Uterus (tissue), 4 donors: ENCODE results near the gene DRD2. TPM values are rescaled to one million over a fixed set of nuclear protein-coding genes. Genes with fewer than 3 reads are reported as not detected.

Source experiments
- DNase-seq, 2 donors: peaks; one replicate each; pipeline ENCODE4 v3.0.0-alpha.2; 2019 to 2020
- H3K27ac ChIP-seq, 2 donors: fragments of 200-600 bp; sonication (generic); 1 replicate in 1 of 2; 2 replicates in 1 of 2; pipeline ENCODE4 v1.5.1; 2016 to 2018
- H3K27me3 ChIP-seq, 2 donors: fragments of 200-600 bp; sonication (generic); one replicate each; pipeline ENCODE4 v1.5.1; 2018 to 2019; ENCODE audit warnings: control low read depth in 1 of 2
- H3K36me3 ChIP-seq, 2 donors: fragments of 200-600 bp; sonication (generic); one replicate each; pipeline ENCODE4 v1.5.1; 2019; ENCODE audit warnings: control low read depth in 1 of 2
- H3K4me1 ChIP-seq, 2 donors: fragments of 200-600 bp; sonication (generic); one replicate each; pipeline ENCODE4 v1.5.1; 2018 to 2019; ENCODE audit warnings: control low read depth in 1 of 2
- H3K4me3 ChIP-seq, 2 donors: fragments of 200-600 bp; sonication (generic); 1 replicate in 1 of 2; 2 replicates in 1 of 2; pipeline ENCODE4 v1.5.1; 2018 to 2019; ENCODE audit warnings: mild to moderate bottlenecking in 1 of 2
- H3K9me3 ChIP-seq, 2 donors: fragments of 200-600 bp; sonication (generic); one replicate each; pipeline ENCODE4 v1.5.1; 2019; ENCODE audit warnings: control low read depth in 1 of 2
- POLR2A ChIP-seq, 2 donors: fragments of 450-650 bp; IDR thresholded peaks; one replicate each; pipeline ENCODE4 v1.6.1; 2016; ENCODE audit warnings: antibody characterized with exemption in 2 of 2, mild to moderate bottlenecking in 1 of 2, moderate library complexity in 1 of 2
- intact Hi-C: fragments of 100-400 bp; cut with DNase I; formaldehyde crosslinking; loops from one replicate; pipeline ENCODE4 v1.15.1; 2023; ENCODE audit warnings: low total_unique reads
- total RNA-seq, 4 donors: library from RNA; depleted of rRNA in 3 of 4; stranded (reverse); fragments of >200 nt in 3 of 4; gene quantifications; one replicate each; pipeline versions ENCODE4 v1.1.0 to v1.2.4, GENCODE V29; 2014 to 2023
- TF ChIP-seq, protein P1 (sequence below), 4 experiments: fragments of 200-600 bp in 2 of 4; fragments of 450-650 bp in 2 of 4; sonication (generic) in 2 of 4; IDR thresholded peaks; one replicate each; pipeline ENCODE4 v1.5.1; 2016 to 2019; ENCODE audit warnings: antibody characterized with exemption in 4 of 4, mild to moderate bottlenecking in 2 of 4, moderate library complexity in 1 of 4
- donor health status: DM: yes; HTN: yes; CAD: no.

Gene DRD2
- total RNA-seq, 4 donors from 2014 or later: not detected

DNA sequence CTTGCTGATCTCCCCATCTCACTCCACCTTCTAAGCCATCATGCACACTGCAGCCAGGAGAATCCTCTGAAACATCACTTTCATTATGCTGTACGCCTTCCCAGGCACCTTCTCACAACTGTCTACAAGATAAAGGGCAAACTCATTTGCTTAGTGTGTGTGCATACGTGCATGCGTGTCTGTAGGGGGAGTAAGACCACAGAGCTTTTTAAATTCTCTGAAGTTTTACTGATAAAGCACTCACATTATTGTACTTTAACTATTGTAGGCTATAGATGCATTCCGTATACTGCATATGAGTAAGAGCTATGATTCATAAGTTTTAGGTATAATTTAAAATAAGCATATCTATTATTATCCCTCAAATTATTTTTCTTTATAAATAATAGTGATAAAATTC lies 102.9 kb downstream of the DRD2 start:
- Histone ChIP-seq H3K27me3 (no peaks in the 10 kb centered on the region), H3K36me3 (no peaks in the 10 kb centered on the region), H3K4me1 (no peaks in the 10 kb centered on the region), H3K27ac (no peak overlapping the region), H3K4me3 (no peak overlapping the region), H3K9me3 (no peaks in the 10 kb centered on the region)
- intact Hi-C loops: no loop called here
- DNase-seq: no peak
- no peak for TF ChIP-seq POLR2A (IDR thresholded peaks at IDR 0.05)
- TF ChIP-seq, protein P1, sequence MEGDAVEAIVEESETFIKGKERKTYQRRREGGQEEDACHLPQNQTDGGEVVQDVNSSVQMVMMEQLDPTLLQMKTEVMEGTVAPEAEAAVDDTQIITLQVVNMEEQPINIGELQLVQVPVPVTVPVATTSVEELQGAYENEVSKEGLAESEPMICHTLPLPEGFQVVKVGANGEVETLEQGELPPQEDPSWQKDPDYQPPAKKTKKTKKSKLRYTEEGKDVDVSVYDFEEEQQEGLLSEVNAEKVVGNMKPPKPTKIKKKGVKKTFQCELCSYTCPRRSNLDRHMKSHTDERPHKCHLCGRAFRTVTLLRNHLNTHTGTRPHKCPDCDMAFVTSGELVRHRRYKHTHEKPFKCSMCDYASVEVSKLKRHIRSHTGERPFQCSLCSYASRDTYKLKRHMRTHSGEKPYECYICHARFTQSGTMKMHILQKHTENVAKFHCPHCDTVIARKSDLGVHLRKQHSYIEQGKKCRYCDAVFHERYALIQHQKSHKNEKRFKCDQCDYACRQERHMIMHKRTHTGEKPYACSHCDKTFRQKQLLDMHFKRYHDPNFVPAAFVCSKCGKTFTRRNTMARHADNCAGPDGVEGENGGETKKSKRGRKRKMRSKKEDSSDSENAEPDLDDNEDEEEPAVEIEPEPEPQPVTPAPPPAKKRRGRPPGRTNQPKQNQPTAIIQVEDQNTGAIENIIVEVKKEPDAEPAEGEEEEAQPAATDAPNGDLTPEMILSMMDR (IDR thresholded peaks at IDR 0.05): no peak

DNA sequence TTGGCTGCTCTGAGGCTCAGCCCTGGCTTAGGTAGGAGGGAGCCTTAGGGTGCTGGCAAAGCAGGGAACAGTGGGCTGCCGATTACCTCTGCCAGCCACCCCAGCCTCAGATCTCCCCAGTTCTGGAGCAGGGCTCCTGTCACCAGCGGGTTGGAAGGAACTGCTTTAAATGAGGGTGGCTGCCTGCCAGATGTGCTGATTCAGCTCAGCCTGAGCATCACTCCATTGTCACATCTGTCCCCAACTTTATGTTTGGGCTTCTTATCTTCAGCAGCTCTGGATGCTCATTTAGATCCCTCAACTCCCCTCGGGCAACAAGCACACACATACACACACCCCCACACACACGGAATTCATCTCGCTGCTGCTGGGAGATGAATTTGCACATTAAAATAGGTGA lies 104.6 kb downstream of the DRD2 start:
- H3K36me3 ChIP-seq: no peaks in the 10 kb centered on the region
- TF ChIP-seq POLR2A (IDR thresholded peaks at IDR 0.05): no peak
- TF ChIP-seq, protein P1 (IDR thresholded peaks at IDR 0.05): no peak
- no peak overlapping the region for H3K4me3 ChIP-seq
- DNase-seq: no peak
- H3K4me1 ChIP-seq: no peaks in the 10 kb centered on the region
- no peaks in the 10 kb centered on the region for H3K27me3 ChIP-seq
- intact Hi-C loops: no loop called here
- no peak overlapping the region for H3K27ac ChIP-seq
- H3K9me3 ChIP-seq: no peaks in the 10 kb centered on the region

DNA sequence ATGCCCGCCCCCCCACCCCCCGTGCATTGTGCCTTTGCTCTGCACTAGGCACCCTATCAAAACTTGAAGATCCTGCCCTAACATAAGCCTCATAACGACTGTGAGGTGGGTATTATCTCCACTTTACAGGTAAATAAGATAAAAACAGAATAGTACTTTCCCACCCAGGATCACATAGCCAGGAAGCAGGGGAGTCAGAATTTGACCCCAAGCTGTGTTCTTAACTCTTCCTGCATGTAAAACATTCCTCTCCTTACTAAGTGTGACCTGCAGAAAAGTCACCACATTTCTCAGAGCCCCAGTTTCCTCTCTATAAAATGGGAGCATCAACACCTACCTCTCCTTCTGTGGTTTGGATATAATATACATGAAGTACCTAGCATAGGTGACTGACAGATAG lies 105.8 kb downstream of the DRD2 start:
- no peak for DNase-seq
- intact Hi-C loops: no loop called here

DNA sequence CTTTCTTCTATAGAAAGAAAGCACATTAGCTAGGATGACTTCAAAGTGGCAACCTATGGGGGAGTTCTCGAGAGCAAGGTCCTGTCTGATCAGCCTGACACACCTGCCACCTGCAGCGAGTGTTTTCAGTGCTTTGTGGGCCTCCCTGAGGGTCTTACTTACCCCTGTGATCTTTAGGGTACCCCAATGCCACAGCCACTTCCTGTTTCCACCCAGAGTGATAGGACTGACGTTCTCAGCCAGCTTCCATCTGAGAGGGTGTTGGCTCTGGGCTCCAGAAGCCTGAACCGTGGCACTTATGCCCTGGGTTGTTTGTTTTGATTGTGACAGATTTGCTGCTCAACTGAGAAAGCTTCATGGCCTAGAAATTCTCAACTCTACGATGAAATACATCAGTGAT lies 109.3 kb downstream of the DRD2 start:
- intact Hi-C loops: no loop called here

More for the DNA sequence above, 105.8 kb downstream of the DRD2 start:
- Histone ChIP-seq H3K27me3 (no peaks in the 10 kb centered on the region), H3K4me1 (no peaks in the 10 kb centered on the region), H3K36me3 (no peaks in the 10 kb centered on the region), H3K27ac (no peak overlapping the region), H3K4me3 (no peak overlapping the region), H3K9me3 (no peaks in the 10 kb centered on the region)
- no peak for TF ChIP-seq POLR2A (IDR thresholded peaks at IDR 0.05)
- TF ChIP-seq, protein P1 (IDR thresholded peaks at IDR 0.05): no peak

DNA sequence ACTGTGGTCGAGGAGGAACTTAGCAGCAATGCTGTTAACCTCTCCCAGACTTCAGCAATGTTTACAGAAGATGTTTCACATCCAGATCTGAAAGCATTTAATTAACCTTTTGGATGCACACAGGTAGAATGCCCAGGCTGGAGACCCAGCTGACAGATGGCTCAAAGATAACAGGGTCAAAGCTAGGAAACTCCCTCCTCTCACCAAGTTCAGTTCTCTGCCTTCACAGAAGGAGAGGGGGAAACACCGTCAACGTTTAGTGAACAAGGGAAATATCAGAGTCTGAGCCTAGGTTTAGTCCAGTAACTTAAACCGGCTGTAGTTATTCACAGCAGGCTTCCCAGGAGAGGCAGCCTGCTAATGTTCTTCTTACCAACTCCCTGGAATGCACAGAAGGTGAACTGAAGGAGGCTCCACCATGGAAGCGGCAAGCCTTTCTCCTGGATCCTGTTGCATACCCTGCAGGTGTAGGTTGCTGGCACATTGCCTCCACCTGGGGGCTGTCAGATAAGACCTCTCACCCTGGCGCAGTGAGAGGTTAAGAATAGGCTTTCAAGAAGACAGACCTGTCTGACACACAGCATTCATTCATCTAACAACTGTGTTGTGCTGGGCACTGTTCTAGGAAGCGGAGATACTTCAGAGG lies 111.1 kb downstream of the DRD2 start:
- H3K4me1 ChIP-seq: no peaks in the 10 kb centered on the region
- H3K36me3 ChIP-seq: no peaks in the 10 kb centered on the region
- DNase-seq: no peak
- intact Hi-C loops: no loop called here
- H3K9me3 ChIP-seq: no peaks in the 10 kb centered on the region
- no peak overlapping the region for H3K27ac ChIP-seq
- TF ChIP-seq POLR2A (IDR thresholded peaks at IDR 0.05): no peak
- TF ChIP-seq, protein P1 (IDR thresholded peaks at IDR 0.05): no peak
- H3K4me3 ChIP-seq: no peak overlapping the region
- H3K27me3 ChIP-seq: no peaks in the 10 kb centered on the region

More for the DNA sequence above, 109.3 kb downstream of the DRD2 start:
- no peak for DNase-seq
- H3K4me1 ChIP-seq: no peaks in the 10 kb centered on the region
- H3K27ac ChIP-seq: no peak overlapping the region
- no peaks in the 10 kb centered on the region for H3K36me3 ChIP-seq
- TF ChIP-seq, protein P1 (IDR thresholded peaks at IDR 0.05): no peak
- no peak for TF ChIP-seq POLR2A (IDR thresholded peaks at IDR 0.05)
- H3K4me3 ChIP-seq: no peak overlapping the region
- H3K9me3 ChIP-seq: no peaks in the 10 kb centered on the region
- H3K27me3 ChIP-seq: no peaks in the 10 kb centered on the region
